Measurements from ENCODE around the gene NR2C2.

DNA sequence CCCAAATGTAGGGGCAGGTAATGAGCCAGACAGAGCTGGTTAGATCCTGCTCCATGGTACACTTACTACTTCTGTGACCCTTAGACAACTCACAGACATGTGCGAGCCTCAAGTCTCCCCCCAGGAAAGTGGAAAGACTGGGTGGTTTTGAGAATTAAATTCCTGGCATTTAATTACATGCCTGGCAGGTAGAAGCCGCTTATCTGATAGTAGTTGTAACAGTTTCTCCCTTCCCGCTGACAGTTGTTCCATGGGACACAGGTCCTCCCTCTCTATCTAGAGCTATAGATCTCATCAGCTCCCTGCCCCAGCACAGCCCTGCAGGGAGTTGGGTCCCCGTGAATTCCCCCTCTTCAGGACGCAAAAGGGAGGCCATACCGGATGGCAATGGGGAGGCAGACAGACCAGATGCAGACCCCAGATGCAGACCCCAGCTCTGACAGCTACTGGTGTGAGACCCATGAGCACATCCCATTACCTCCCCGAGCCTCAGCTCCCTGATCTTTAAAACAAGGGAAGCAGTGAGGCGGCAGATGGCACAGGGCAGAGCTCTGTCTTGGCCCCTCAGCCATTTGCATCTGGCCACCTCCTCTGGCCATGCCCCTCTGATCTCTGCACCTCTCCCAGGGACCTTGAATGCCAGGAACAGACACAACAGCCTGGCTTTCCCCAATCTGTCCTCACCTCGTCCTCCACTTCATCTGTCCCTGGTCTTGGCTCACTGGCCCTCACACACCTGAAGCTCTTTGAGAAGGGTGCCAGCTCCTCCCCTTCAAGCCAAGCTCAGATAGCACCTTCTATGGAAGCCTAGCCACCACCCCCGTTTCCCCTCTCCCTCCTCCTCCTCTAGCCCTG is 34.1 kb upstream of the NR2C2 start:
- TF ChIP-seq, protein P1, sequence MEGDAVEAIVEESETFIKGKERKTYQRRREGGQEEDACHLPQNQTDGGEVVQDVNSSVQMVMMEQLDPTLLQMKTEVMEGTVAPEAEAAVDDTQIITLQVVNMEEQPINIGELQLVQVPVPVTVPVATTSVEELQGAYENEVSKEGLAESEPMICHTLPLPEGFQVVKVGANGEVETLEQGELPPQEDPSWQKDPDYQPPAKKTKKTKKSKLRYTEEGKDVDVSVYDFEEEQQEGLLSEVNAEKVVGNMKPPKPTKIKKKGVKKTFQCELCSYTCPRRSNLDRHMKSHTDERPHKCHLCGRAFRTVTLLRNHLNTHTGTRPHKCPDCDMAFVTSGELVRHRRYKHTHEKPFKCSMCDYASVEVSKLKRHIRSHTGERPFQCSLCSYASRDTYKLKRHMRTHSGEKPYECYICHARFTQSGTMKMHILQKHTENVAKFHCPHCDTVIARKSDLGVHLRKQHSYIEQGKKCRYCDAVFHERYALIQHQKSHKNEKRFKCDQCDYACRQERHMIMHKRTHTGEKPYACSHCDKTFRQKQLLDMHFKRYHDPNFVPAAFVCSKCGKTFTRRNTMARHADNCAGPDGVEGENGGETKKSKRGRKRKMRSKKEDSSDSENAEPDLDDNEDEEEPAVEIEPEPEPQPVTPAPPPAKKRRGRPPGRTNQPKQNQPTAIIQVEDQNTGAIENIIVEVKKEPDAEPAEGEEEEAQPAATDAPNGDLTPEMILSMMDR (conservative IDR thresholded peaks at IDR 0.05) = no peak
- no peak for TF ChIP-seq ZFX (IDR thresholded peaks at IDR 0.05)
